Measurements from ENCODE around the gene MACROD2.

Gene MACROD2

GRCh38 chr20:15814360-15814759 lies 1819.0 kb downstream of the MACROD2 start:
- no peak for DNase-seq

GRCh38 chr20:15814911-15815310 lies 1819.6 kb downstream of the MACROD2 start:
- DNase-seq: no peak

DNA sequence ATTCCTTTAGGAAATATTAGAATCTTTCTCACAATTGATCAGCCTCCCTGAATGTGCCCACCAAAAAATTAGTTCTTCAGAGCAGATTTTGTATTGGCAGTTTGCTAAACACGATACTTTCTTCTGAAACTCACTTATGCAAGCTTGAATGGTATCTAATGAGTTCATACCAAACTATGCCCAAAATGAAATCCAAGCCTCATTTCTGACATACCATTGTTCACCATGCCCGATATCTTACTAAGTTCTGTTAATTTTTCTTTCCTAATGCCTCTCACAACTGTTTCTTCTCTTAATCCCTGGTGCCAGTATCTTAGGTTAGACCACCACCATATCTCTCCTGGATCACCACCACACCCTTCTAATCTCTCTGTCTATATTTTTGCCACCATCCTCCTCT lies 1822.0 kb downstream of the MACROD2 start:
- DNase-seq: no peak

DNA sequence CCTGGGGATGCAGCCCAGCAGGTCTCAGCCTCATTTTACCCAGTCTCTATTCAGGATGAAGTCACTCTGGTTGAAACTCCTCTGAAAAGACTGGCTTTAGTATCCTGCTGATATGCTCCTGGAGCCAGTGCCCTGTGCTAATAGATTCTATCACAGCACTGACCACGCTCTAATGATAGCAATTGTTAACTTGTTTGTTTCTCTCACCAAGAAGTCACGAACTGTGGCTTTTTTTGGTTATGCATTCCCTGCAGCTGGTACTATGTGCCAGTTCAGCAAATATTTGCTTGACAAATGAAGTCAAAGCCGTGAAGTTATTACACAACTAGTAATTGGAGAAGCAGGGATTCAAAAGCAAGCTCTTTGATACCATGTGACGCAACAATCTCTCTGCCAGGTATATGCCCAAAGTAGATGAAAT lies 1823.3 kb downstream of the MACROD2 start:
- no peak for DNase-seq

DNA sequence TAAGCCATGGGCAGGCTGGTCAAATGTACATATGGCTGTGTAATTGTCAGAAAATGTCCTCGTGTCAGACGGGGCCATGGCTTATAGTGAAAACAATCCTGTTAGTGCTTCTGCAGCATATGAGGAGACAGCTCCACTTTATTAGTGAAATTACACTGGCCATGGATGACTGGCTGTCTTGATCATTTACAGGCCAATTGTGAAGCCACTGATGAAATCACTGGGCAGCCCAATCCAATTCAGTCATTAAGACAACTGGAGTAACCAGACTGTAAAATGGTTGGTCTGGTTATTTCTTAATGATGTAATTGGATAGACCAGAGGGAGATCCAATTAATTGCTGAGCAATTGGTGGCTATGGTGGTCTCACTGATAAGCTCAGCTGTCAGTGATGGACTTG lies 1828.4 kb downstream of the MACROD2 start:
- DNase-seq: no peak

GRCh38 chr20:15827628-15828027 lies 1832.3 kb downstream of the MACROD2 start:
- no peak for DNase-seq

- DNase-seq: no peak
These were observed 1835.9 kb downstream of the MACROD2 start for GRCh38 chr20:15831201-15831600.

- no peak for DNase-seq
These were observed 1837.2 kb downstream of the MACROD2 start for GRCh38 chr20:15832512-15832911.

- no peak for DNase-seq
These were observed 1839.5 kb downstream of the MACROD2 start for GRCh38 chr20:15834857-15835256.

DNA sequence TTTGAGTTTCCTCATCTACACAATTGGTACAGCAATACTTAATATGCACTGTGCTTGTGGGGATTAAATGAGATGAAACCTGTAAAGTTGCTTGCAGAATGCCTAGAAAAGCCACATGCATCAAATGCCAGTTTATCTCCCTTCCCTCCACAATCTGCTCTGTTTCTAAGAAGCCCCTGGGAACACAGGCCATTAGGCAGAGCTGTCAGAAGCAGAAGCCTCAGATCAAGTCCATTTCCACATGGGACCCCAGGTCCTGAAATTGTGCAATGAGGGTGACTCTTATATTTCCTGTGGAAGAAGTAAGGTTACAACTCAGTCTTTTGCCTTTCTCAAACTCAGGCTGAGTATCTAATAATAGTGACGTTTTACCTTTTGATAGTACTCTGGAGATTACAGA lies 1840.5 kb downstream of the MACROD2 start:
- no peak for DNase-seq

DNA sequence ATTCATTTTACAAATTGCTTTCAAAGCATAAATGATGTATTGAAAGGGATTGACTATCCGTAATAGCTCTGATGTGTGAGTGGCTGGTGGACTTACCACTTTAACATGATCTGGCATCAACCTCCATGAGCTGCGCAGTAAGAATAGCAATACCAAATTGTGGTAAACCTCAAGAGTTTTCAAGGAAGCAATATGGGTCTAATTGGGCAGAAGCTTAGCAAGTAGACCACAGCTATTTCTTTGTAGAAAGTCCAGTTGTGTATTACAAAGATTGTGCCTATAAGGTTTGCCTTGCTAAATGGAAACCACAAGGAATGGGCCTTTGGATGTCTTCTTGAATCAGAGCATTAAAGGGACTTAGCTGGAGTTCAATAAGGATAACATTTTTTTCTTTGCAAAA lies 1841.3 kb downstream of the MACROD2 start:
- no peak for DNase-seq

GRCh38 chr20:15837563-15837962 lies 1842.2 kb downstream of the MACROD2 start:
- DNase-seq: no peak

- no peak for DNase-seq
These were observed 1843.2 kb downstream of the MACROD2 start for GRCh38 chr20:15838466-15838865.

DNA sequence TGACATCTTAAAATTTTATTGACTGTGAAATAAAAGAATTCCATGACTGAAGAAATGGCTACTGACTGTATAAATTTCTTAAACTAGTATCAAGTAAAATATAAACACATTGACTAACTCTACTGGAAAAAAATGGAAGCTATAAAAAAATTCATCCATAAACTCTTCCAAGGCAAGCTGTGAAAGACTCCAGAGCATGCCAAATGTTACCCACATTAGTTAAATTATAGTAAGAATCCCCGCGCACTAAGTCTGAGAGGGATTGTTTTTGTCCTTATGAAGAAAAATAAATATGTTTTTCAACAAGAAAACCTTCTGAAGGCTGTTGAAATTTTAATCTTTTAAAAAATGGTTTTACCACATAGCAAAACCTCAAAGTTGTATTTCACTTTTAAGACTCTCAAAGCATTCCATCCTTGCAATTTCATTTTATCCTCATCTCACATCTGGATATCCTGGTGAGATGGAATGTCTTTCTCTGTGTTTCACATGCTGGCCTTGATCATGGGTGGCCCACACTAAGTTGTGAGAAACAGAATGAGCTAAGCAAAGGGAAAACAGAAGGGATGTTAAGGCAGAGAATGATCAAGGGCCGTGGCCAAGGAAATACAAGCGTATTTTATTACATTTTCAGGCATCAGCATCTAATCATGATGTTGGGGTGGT lies 1845.5 kb downstream of the MACROD2 start:
- DNase-seq: no peak

- DNase-seq: no peak
These were observed 1847.6 kb downstream of the MACROD2 start for GRCh38 chr20:15842872-15843271.

GRCh38 chr20:15843777-15844176 lies 1848.5 kb downstream of the MACROD2 start:
- no peak for DNase-seq

GRCh38 chr20:15847196-15847784 lies 1852.0 kb downstream of the MACROD2 start:
- DNase-seq: no peak

GRCh38 chr20:15848126-15848525 lies 1852.8 kb downstream of the MACROD2 start:
- DNase-seq: no peak

DNA sequence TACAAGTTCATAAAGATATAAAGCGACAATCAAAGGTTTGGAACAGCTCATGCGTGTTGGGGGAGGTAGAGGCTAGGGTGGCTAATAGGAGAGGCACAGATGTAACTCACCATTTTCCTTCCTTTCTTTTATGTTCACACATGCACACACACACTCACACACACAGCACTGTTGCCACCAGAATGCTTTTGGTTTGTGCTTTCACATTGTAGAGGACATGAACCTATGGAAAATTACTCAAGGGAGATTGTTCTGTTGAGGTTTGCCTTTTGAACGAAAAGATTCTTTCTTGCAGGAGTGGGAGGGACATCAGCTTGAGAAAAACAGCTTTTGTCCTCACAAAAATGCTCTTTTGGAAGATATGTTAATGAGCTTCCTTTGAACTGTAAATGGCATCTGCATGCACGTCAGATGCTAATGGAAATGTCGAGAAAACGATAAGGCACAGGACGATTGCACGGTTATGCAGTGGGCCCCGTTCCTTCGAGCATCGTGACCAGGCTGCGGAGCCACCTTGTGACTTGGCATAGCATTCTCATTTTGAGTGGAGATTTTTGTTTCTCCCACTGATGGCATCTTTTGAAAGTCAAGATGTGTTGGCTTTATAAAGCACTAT lies 1853.8 kb downstream of the MACROD2 start:
- no peak for DNase-seq

GRCh38 chr20:15851576-15852215 lies 1856.4 kb downstream of the MACROD2 start:
- no peak for DNase-seq

GRCh38 chr20:15854911-15855310 lies 1859.6 kb downstream of the MACROD2 start:
- no peak for DNase-seq

DNA sequence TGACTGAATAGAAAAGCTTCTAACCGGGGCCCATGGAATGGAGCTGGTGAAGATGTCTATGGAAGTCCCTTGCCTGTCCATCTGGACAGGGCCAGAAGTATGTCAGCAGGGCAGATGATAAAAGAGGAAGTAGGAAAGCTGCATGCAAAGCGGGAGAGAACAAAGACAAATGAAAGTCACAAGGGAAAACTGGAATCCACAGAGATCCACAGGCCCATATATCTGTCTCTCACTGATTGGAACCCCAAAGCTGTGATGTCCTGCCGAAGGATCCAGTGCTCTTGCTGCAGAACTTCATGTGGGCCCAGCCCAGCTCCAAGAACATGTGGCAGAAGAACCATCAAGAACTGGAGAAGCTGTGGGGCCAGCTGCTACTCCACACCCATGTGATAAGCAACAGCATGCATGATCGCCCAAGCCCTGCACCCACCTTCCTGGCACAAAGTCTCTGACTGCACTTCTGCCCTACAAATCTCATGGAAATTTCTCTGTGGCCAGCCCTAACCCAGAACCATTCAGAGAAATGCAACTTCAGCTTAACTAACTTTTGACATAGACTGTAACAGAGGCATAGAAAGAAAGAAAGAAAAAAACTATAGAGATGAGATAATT lies 1862.0 kb downstream of the MACROD2 start:
- DNase-seq: no peak

- DNase-seq: no peak
These were observed 1863.7 kb downstream of the MACROD2 start for GRCh38 chr20:15859061-15859460.

Data from effector CD8-positive, alpha-beta T cell (primary cell).